DMS53 (cell line): ENCODE measurements around the gene ITGB5.

Experiments
- DNase-seq: peaks from one replicate; lab custom pipeline; 2025; lab: John Stamatoyannopoulos, UW

Gene ITGB5

GRCh38 chr3:124814620-124815421 lies 72.3 kb downstream of the ITGB5 start:
- peak; percentile 44 for DNase-seq

GRCh38 chr3:124813541-124813940 lies 73.6 kb downstream of the ITGB5 start:
- DNase-seq = peak; percentile 69

- DNase-seq = peak; percentile 90
Observed at GRCh38 chr3:124812291-124813265, 74.6 kb downstream of the ITGB5 start.

GRCh38 chr3:124811436-124811835 lies 75.7 kb downstream of the ITGB5 start:
- no peak for DNase-seq

- DNase-seq = no peak
Observed at GRCh38 chr3:124810970-124811369, 76.2 kb downstream of the ITGB5 start.

- no peak for DNase-seq
Observed at GRCh38 chr3:124809039-124809438, 78.1 kb downstream of the ITGB5 start.

- no peak for DNase-seq
Observed at GRCh38 chr3:124805671-124806070, 81.5 kb downstream of the ITGB5 start.

GRCh38 chr3:124804875-124805274 lies 82.3 kb downstream of the ITGB5 start:
- DNase-seq = no peak

GRCh38 chr3:124802702-124803101 lies 84.5 kb downstream of the ITGB5 start:
- no peak for DNase-seq

- DNase-seq = no peak
Observed at GRCh38 chr3:124802061-124802698, 85.0 kb downstream of the ITGB5 start.

- no peak for DNase-seq
Observed at GRCh38 chr3:124800511-124801258, 86.5 kb downstream of the ITGB5 start.

GRCh38 chr3:124800076-124800475 lies 87.1 kb downstream of the ITGB5 start:
- DNase-seq = no peak

GRCh38 chr3:124799676-124800075 lies 87.5 kb downstream of the ITGB5 start:
- DNase-seq = no peak

GRCh38 chr3:124797426-124797945 lies 89.7 kb downstream of the ITGB5 start:
- no peak for DNase-seq

- DNase-seq = no peak
Observed at GRCh38 chr3:124796477-124796876, 90.7 kb downstream of the ITGB5 start.

GRCh38 chr3:124793054-124793739 lies 94.0 kb downstream of the ITGB5 start:
- DNase-seq = no peak

- no peak for DNase-seq
Observed at GRCh38 chr3:124792341-124793040, 94.7 kb downstream of the ITGB5 start.

GRCh38 chr3:124791639-124792151 lies 95.5 kb downstream of the ITGB5 start:
- no peak for DNase-seq

- DNase-seq = no peak
Observed at GRCh38 chr3:124791142-124791541, 96.0 kb downstream of the ITGB5 start.

- DNase-seq = peak; percentile 24
Observed at GRCh38 chr3:124789103-124789502, 98.1 kb downstream of the ITGB5 start.
